Left ventricle myocardium superior (tissue), 1 donor: ENCODE measurements around the gene SCGB3A2. TPM values are rescaled to one million over a fixed set of nuclear protein-coding genes. Genes with fewer than 3 reads are reported as not detected.

Experiments
- ATAC-seq: fragments of 200-7000 bp; cut with Tn5 transposase; one replicate; pipeline ENCODE4 v1.9.1; 2020; ENCODE audit warnings: mild to moderate bottlenecking, moderate library complexity
- DNase-seq: peaks from one replicate; pipeline ENCODE4 v3.0.0-alpha.2; 2020
- intact Hi-C: fragments of 100-400 bp; cut with micrococcal nuclease; formaldehyde crosslinking; loops from one replicate; pipeline ENCODE4 v1.11.0; 2022
- long read RNA-seq: library from polyadenylated mRNA; unstranded; transcript quantifications from one replicate; pipeline ENCODE4 v2.0.0, GENCODE V29; 2021
- total RNA-seq: library from RNA; stranded (reverse); fragmentation: NEBNext Ultra II Directional; extraction: Animal tissue kit (Norgen Biotek cat#: 25700); gene quantifications from one replicate; pipeline ENCODE4 v1.2.1, GENCODE V29; 2021
- donor health status: DM: no; HTN: yes; CAD: no; lungs with severe emphysema.

SCGB3A2 gene
- total RNA-seq = not detected
- long read RNA-seq = 0 reads

- intact Hi-C loops = no loop called here
- ATAC-seq = no peak
- DNase-seq = no peak
Observed at GRCh38 chr5:147878066-147878759, at the start of gene SCGB3A2. SCGB3A2 (plus strand) TSS chr5:147878711; CDS start chr5:147878804, 93 bp downstream.

GRCh38 chr5:147830035-147830434 is 48.5 kb upstream of the SCGB3A2 start:
- ATAC-seq = no peak
- intact Hi-C loops = no loop called here

GRCh38 chr5:147831465-147831864 is 47.0 kb upstream of the SCGB3A2 start, which contains the start of gene SPINK1:
SPINK1 (minus strand) TSS chr5:147831671; CDS start chr5:147831577, 94 bp downstream.
- DNase-seq = no peak
- no peak for ATAC-seq
- intact Hi-C loops = no loop called here

More at GRCh38 chr5:147830035-147830434, 48.5 kb upstream of the SCGB3A2 start:
- no peak for DNase-seq

- ATAC-seq (no peak), DNase-seq (no peak)
- intact Hi-C loops = no loop called here
Observed at GRCh38 chr5:147832541-147832940, 46.0 kb upstream of the SCGB3A2 start.

- ATAC-seq = no peak
Observed at GRCh38 chr5:147835386-147835798, 43.1 kb upstream of the SCGB3A2 start.

GRCh38 chr5:147836439-147836838 is 42.1 kb upstream of the SCGB3A2 start:
- DNase-seq (no peak), ATAC-seq (no peak)
- intact Hi-C loops = no loop called here

More at GRCh38 chr5:147835386-147835798, 43.1 kb upstream of the SCGB3A2 start:
- no peak for DNase-seq
- intact Hi-C loops = no loop called here

- ATAC-seq (no peak), DNase-seq (no peak)
- intact Hi-C loops = no loop called here
Observed at GRCh38 chr5:147842869-147843268, 35.6 kb upstream of the SCGB3A2 start.

- intact Hi-C loops = no loop called here
- no peak for DNase-seq
- no peak for ATAC-seq
Observed at GRCh38 chr5:147844846-147845245, 33.7 kb upstream of the SCGB3A2 start.

GRCh38 chr5:147845618-147846017 is 32.9 kb upstream of the SCGB3A2 start:
- ATAC-seq = peak; percentile 66
- no peak for DNase-seq
- intact Hi-C loops = no loop called here

- ATAC-seq = no peak
- intact Hi-C loops = no loop called here
- DNase-seq = no peak
Observed at GRCh38 chr5:147849226-147849625, 29.3 kb upstream of the SCGB3A2 start.

GRCh38 chr5:147851578-147851977 is 26.9 kb upstream of the SCGB3A2 start:
- DNase-seq (no peak), ATAC-seq (no peak)
- intact Hi-C loops = loop anchor here (10.0 kb wide), 1 partner anchor 83 kb away; no protein-coding TSS in a partner anchor

- no peak for DNase-seq
- intact Hi-C loops = loop anchor here (10.0 kb wide), 1 partner anchor 82 kb away; no protein-coding TSS in a partner anchor
- no peak for ATAC-seq
Observed at GRCh38 chr5:147852365-147852764, 26.1 kb upstream of the SCGB3A2 start.

- no peak for DNase-seq
- intact Hi-C loops = loop anchor here (10.0 kb wide), 1 partner anchor 81 kb away; no protein-coding TSS in a partner anchor
- ATAC-seq = no peak
Observed at GRCh38 chr5:147853372-147853987, 25.0 kb upstream of the SCGB3A2 start.

- DNase-seq (no peak), ATAC-seq (no peak)
- intact Hi-C loops = loop anchor here (10.0 kb wide), 1 partner anchor 80 kb away; no protein-coding TSS in a partner anchor
Observed at GRCh38 chr5:147854331-147854730, 24.2 kb upstream of the SCGB3A2 start.

GRCh38 chr5:147854894-147855773 is 23.4 kb upstream of the SCGB3A2 start:
- intact Hi-C loops = loop anchor here (10.0 kb wide), 1 partner anchor 80 kb away; no protein-coding TSS in a partner anchor
- ATAC-seq (no peak), DNase-seq (no peak)

- DNase-seq (no peak), ATAC-seq (no peak)
- intact Hi-C loops = loop anchor here (10.0 kb wide), 1 partner anchor 79 kb away; no protein-coding TSS in a partner anchor
Observed at GRCh38 chr5:147855774-147856069, 22.8 kb upstream of the SCGB3A2 start.

GRCh38 chr5:147856801-147857200 is 21.7 kb upstream of the SCGB3A2 start:
- ATAC-seq = no peak
- DNase-seq = no peak
- intact Hi-C loops = loop anchor here (10.0 kb wide), 1 partner anchor 78 kb away; no protein-coding TSS in a partner anchor

GRCh38 chr5:147857302-147858129 is 21.0 kb upstream of the SCGB3A2 start:
- ATAC-seq (peak; percentile 37), DNase-seq (peak; percentile 32)
- intact Hi-C loops = loop anchor here (10.0 kb wide), 1 partner anchor 77 kb away; no protein-coding TSS in a partner anchor
